ENCODE results near the gene SPNS1.

The SPNS1 gene

DNA sequence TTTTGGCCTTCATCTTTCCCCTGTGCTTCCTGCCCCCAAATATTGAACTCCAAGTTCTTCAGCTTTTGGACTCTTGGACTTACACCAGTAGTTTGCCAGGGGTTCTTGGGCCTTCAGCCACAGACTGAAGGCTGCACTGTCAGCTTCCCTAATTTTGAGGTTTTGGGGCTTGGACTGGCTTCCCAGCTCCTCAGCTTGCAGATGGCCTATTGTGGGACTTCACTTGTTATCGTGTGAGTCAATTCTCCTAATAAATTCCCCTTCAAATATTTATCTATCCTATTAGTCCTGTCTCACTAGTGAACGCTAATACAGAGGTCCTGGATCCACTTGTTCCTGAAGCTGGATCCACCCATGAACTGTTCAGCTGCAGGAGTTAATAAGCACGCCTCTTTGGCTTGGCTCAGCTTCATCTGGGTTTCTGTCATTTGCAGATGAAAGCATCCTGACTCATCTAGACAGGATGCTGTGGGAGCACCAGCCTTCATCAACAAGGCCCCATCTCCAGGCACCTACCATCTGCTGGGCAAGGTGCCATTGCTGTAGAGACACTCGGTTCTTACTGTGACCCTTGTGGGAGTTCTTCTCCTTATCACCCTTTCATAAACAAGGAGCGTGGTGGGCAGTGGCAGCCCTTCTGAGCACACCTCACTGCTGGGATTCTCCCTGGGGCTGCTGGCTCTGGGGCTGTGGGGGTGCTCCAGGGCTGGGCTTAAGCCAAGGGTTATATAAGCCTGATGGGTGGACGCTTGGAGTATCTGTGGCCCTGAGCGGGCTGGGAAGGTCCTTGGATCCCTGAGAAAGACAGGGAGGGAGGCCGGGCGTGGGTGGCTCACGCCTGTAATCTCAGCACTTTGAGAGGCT lies 33.4 kb downstream of the SPNS1 start:
- TF ChIP-seq, protein P1, sequence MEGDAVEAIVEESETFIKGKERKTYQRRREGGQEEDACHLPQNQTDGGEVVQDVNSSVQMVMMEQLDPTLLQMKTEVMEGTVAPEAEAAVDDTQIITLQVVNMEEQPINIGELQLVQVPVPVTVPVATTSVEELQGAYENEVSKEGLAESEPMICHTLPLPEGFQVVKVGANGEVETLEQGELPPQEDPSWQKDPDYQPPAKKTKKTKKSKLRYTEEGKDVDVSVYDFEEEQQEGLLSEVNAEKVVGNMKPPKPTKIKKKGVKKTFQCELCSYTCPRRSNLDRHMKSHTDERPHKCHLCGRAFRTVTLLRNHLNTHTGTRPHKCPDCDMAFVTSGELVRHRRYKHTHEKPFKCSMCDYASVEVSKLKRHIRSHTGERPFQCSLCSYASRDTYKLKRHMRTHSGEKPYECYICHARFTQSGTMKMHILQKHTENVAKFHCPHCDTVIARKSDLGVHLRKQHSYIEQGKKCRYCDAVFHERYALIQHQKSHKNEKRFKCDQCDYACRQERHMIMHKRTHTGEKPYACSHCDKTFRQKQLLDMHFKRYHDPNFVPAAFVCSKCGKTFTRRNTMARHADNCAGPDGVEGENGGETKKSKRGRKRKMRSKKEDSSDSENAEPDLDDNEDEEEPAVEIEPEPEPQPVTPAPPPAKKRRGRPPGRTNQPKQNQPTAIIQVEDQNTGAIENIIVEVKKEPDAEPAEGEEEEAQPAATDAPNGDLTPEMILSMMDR (IDR thresholded peaks at IDR 0.05; ENCODE audit: low read depth, low read length), result no peak
- peak; percentile 55 to 83 for DNase-seq (ENCODE audit: low read depth in 2 of 2)
- no peak overlapping the region for H3K4me3 ChIP-seq (replicated peaks in 1 of 2; ENCODE audit: low read depth in 2 of 2, low read length in 2 of 2)

DNA sequence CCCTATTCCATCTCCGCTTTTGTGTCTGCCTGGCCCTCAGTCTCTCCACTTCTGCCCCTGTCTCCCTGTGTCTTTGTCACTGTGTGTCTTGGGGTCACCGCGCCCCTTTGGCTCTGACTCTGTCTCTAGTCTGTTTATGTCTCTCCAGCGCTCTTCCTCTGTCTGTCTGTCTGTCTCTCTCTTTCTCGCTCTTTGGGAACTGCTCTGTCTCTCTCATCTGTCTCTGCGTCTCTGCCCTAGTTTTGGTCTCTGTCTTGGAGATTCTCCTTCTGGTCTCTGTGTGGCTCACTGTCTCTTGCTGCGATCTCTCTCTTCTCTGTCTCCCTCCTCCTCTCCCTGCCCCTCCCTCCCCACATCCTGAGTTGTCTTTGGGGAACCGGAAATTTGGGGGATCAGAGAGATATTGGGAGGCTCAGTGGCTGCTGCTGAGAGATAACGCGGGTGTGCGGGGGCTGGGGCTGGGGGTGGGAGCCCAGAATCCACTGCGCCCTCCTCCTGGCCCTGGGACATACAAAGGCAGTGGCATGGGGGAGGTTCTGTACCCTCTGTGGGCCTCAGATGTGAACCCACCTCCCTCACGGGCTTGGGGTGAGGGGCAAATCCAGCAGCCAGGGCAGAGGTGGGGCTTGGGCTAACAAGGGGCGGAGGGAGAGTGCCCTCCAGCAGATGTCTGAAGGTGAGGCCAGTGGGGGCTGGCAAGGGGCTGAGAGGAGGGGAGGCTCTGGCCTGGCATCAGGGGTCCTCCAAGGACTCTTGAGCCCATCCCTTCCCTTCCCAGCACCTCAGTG lies 34.7 kb downstream of the SPNS1 start:
- no peak overlapping the region for H3K4me3 ChIP-seq (replicated peaks in 1 of 2; ENCODE audit: low read depth in 2 of 2, low read length in 2 of 2)
- no peak for DNase-seq (ENCODE audit: low read depth in 2 of 2)
- TF ChIP-seq, protein P1 (IDR thresholded peaks at IDR 0.05; ENCODE audit: low read depth, low read length), result no peak

DNA sequence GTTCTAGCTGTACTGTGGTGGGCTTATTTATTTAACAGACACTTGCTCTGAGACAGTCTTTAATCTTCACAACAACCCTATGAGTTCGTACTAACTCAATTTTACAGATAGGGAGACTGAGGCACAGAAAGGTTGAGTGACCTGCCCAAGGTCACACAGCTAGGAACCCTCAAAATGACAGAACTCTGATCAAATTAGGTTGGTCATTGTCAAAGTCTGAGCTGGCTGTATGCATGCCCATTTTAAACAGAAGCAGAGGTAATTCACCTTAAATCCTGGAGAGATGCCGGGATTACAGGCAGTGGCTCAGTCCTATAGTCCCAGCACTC lies 35.2 kb downstream of the SPNS1 start:
- TF ChIP-seq, protein P1 (IDR thresholded peaks at IDR 0.05; ENCODE audit: low read depth, low read length), result no peak
- no peak overlapping the region for H3K4me3 ChIP-seq (replicated peaks in 1 of 2; ENCODE audit: low read depth in 2 of 2, low read length in 2 of 2)

DNA sequence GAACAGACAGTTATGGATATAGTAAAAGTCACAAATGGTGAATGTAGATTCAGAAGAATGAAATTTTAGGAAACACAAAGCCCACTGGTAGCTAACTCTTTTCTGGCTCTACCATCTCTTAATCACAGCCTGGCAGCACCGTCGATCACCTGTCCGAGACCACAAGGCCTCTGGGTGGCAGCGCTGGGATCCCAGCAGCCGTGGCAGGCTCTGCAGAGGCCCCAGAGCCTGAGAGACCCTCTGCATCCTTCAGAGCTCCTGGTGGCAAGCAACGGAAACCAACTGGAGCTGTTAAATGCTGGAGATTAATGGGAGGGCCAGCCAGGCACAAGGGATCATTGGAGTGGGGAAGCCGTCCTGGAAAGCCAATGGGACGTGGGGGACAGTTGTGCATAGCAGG lies 36.5 kb downstream of the SPNS1 start:
- H3K4me3 ChIP-seq (replicated peaks in 1 of 2; ENCODE audit: low read depth in 2 of 2, low read length in 2 of 2), result no peak overlapping the region
- TF ChIP-seq, protein P1 (IDR thresholded peaks at IDR 0.05; ENCODE audit: low read depth, low read length), result no peak
- DNase-seq (ENCODE audit: low read depth in 2 of 2), result no peak

More for the DNA sequence above, 35.2 kb downstream of the SPNS1 start:
- no peak for DNase-seq (ENCODE audit: low read depth in 2 of 2)

DNA sequence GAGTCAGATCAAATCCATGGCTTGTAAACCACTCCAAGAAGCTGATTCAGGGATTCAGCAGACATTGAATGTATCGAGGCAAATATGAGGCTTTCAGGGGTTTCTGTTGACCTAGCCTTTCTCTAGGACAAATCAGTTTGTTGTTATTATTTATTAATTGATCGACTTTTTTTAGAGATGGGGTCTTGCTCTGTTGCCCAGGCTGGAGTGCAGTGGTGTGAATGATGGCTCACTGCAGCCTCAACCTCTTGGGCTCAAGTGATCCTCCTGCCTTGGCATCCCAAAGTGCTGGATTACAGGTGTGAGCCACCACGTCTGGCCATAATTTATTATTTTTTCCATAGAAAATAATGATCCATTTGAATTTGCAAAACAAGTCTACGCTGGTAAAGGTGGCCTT lies 37.3 kb downstream of the SPNS1 start:
- TF ChIP-seq, protein P1 (IDR thresholded peaks at IDR 0.05; ENCODE audit: low read depth, low read length), result no peak
- no peak overlapping the region for H3K4me3 ChIP-seq (replicated peaks in 1 of 2; ENCODE audit: low read depth in 2 of 2, low read length in 2 of 2)
- no peak for DNase-seq (ENCODE audit: low read depth in 2 of 2)

DNA sequence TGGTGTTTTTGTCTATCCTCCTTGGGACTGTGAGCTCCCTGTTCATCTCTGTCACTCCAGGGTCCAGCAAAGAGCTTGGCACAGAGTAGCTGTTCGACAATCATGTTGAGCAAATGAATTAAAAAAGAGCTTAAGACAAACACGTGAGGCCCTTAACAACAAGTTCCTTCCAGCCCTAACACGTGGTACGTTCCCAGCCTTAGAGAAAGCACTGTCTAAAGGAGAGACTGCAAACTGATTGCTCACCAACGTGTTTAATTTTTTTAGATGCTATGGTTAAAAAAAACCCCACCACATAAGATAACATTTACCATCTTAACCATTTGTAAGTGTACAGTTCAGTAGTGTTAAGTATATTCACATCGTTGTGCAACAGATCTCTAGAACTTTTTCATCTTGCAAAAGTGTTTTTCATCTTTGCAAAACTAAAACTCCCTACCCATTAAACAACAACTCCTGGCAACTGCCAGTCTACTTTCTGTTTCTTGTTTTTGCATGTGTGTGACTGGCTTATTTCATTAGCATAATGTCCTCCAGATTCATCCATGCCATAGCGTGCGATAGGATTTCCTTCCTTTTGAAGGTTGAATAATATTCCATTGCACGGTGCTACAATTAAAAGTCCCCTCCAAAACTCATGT lies 38.5 kb downstream of the SPNS1 start:
- DNase-seq (ENCODE audit: low read depth in 2 of 2), result no peak
- TF ChIP-seq, protein P1 (IDR thresholded peaks at IDR 0.05; ENCODE audit: low read depth, low read length), result no peak

More for the DNA sequence above, 38.5 kb downstream of the SPNS1 start:
- H3K4me3 ChIP-seq (replicated peaks in 1 of 2; ENCODE audit: low read depth in 2 of 2, low read length in 2 of 2), result no peak overlapping the region

Measured in cardiac fibroblast (primary cell).